ENCODE results near the gene AJAP1.

AJAP1 gene

DNA sequence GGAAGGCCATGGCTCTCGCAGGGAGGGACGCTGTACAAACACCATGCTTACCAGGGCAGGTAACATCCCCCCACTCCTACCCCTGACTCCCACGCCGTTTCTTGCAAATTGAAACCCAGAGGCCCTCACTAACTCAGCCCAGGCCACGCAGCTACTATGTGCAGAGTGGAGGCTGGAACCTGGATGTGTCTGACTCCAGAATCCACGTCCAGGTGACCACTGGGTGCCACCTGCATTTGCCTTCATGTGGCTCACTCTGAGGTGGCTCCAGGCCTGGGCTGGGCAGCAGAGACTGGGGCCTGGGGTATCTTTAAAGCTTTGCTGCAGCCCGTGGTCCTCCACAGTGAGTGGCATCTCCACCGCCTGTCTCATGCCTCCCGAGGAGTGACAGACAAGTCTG is 29.6 kb upstream of the AJAP1 start:
- TF ChIP-seq, protein P1, sequence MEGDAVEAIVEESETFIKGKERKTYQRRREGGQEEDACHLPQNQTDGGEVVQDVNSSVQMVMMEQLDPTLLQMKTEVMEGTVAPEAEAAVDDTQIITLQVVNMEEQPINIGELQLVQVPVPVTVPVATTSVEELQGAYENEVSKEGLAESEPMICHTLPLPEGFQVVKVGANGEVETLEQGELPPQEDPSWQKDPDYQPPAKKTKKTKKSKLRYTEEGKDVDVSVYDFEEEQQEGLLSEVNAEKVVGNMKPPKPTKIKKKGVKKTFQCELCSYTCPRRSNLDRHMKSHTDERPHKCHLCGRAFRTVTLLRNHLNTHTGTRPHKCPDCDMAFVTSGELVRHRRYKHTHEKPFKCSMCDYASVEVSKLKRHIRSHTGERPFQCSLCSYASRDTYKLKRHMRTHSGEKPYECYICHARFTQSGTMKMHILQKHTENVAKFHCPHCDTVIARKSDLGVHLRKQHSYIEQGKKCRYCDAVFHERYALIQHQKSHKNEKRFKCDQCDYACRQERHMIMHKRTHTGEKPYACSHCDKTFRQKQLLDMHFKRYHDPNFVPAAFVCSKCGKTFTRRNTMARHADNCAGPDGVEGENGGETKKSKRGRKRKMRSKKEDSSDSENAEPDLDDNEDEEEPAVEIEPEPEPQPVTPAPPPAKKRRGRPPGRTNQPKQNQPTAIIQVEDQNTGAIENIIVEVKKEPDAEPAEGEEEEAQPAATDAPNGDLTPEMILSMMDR (IDR thresholded peaks at IDR 0.05; ENCODE audit: low read depth, low read length): no peak
- no peak for DNase-seq (ENCODE audit: extremely low read depth, low read depth)

DNA sequence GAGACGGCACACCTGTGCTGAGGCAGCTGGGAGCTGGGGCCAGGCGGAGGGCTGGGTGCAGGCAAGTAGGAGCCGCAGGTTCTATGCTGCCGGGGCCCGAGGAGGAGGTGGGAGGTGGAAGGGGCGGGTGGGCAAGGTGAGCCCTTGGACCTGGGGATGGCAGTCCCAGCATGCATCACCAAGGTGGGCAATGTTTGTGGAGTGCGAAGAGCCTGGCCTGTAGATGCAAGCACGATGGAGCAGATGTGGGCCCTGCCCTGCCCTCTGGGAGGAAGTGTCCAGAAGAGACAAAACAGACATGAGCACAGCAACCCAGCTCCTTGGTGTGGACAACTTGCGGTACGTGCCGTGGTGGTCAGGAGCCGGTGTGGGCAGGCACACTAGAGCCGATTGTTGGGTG is 28.3 kb upstream of the AJAP1 start:
- no peak for DNase-seq (ENCODE audit: extremely low read depth, low read depth)
- TF ChIP-seq, protein P1 (IDR thresholded peaks at IDR 0.05; ENCODE audit: low read depth, low read length): no peak

DNA sequence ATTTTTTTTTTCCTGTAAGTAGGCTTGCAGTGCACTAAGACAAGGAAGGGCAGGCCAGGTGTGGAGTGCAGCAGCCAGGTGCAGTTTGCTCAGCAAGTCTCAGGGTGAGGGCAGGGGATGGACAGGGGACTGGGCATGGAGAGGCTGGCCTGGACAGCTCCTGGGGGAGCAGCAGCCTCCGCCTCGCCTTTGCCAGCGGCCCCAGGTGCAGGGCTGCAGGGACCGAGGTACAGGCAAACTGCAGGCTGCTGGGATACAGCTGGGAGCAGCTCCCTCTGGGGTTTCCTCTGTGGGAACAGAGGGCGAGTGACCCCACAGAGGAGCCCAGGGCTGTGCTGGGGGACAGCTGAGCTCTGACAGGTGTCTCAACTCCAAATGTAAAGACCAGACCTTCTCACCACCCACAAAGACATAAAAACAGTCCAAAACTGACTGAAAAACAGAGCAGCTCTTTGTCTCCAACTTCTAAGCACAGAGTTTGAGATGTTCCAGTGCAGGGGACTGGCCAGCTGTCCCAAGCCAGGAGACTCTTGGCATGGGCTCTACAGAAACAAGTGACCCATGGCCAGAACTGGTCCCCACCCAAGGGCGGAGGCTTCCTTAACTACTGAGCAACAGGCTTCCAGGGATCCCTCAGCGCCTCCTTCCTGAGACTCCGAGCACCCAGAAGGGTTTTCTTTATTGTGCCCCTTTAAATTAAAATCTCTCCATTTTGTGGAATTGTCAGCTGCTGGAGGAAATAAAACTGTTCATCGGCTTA is 27.7 kb upstream of the AJAP1 start:
- TF ChIP-seq, protein P1 (IDR thresholded peaks at IDR 0.05; ENCODE audit: low read depth, low read length): no peak
- no peak for DNase-seq (ENCODE audit: extremely low read depth, low read depth)

DNA sequence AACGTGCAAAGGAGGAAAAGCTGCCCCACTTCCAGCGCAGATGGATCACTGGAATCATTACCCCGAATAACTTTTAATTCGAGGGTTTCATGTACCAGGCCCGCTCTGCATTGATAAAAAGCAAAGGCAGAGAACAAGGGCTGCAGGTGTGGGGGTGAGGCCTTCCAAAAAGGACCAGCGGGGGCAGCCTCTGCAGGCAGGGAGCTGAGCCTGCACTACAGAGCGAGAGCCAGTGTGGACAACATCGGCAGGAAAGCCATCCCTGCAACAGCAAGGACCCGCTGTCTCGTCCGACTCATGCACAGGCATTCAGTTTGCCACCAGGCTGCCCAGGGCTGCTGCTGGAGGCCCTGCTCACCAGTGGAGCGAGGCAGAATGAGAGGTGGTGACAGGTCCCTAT is 27.1 kb upstream of the AJAP1 start:
- DNase-seq (ENCODE audit: extremely low read depth, low read depth): no peak

DNA sequence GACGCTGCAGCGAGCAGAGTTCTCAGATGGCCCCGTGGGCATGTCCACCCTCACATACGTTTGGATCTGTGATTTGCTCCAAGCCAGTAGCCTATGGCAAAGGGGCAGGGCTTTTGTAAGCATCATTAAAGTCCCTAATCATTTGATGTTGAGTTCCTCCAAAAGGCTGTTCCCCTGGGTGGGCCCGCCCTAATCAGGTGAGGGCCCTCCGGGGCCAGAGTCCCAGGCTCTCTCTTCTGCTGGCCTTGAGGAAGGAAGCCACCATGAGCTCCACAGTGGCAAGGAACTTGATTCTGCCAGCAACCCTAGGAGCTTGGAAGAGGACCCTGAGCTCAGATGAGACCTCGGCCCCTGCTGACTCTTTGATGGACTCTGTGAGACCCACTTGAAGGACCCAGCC is 25.4 kb upstream of the AJAP1 start:
- no peak for DNase-seq (ENCODE audit: extremely low read depth, low read depth)
- TF ChIP-seq, protein P1 (IDR thresholded peaks at IDR 0.05; ENCODE audit: low read depth, low read length): no peak

More for the DNA sequence above, 27.1 kb upstream of the AJAP1 start:
- TF ChIP-seq, protein P1 (IDR thresholded peaks at IDR 0.05; ENCODE audit: low read depth, low read length): no peak

DNA sequence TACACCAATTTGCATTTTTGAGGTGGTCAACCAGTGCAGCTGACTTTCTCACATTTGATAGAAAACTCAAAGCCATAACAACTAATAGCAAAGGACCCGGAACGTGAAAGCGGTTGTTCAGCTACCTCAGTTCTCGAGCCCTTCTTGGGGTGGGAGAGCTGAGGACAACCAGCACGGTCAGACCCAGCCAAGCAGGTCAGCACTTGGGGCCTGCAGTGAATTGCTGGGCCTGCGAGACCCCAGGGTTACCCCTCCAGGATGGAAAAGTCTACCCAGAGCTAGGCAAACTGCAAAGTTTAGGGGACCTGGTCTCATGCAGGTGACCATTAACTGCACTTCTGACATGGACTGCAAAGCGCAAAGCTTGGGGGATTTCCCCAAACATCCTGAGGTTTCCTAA is 23.8 kb upstream of the AJAP1 start:
- DNase-seq (ENCODE audit: extremely low read depth, low read depth): no peak
- TF ChIP-seq, protein P1 (IDR thresholded peaks at IDR 0.05; ENCODE audit: low read depth, low read length): no peak

DNA sequence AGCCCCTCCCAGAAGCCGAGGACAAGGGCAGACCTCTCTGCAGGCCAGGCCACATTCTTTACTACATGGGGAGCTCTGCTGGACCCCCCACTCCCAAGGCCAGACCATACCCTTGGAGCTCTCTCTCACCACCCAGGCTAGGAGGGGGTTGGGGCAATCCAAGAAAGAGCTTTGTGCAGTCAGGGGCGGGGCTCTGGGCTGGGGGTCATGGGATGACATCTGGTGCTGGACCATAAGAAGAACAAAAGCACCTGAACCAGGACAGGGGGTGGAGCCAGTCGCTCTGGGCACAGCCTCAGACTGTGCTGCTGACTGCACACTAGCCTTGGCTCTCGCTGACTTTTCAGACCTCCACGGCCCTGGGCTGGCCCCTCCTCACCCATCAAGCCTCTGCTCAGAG is 23.1 kb upstream of the AJAP1 start:
- DNase-seq (ENCODE audit: extremely low read depth, low read depth): no peak
- TF ChIP-seq, protein P1 (IDR thresholded peaks at IDR 0.05; ENCODE audit: low read depth, low read length): no peak

Measured in AG09319 (cell line).